Left renal cortex interstitium (tissue), 4 donors: ENCODE measurements around the gene PDS5A. TPM values are rescaled to one million over a fixed set of nuclear protein-coding genes. Genes with fewer than 3 reads are reported as not detected.
"Not testable (repeated sequence)": the region's sequence is repeated elsewhere in the genome, so short reads cannot be mapped to it uniquely, and the experiment has no call there.

Experiments
- DNase-seq, 4 donors: peaks; one replicate each; pipeline ENCODE4 v3.0.0-alpha.2; 2013; ENCODE audit warnings: low read depth in 4 of 4, low spot score in 2 of 4, missing footprints in 1 of 4
- polyA plus RNA-seq, 4 donors: library from polyadenylated mRNA; unstranded; fragments of 120-200 nt; gene quantifications; one replicate each; pipeline ENCODE4 v1.2.1, GENCODE V29; 2013; ENCODE audit not compliant: insufficient read length in 4 of 4

The PDS5A gene, protein sequence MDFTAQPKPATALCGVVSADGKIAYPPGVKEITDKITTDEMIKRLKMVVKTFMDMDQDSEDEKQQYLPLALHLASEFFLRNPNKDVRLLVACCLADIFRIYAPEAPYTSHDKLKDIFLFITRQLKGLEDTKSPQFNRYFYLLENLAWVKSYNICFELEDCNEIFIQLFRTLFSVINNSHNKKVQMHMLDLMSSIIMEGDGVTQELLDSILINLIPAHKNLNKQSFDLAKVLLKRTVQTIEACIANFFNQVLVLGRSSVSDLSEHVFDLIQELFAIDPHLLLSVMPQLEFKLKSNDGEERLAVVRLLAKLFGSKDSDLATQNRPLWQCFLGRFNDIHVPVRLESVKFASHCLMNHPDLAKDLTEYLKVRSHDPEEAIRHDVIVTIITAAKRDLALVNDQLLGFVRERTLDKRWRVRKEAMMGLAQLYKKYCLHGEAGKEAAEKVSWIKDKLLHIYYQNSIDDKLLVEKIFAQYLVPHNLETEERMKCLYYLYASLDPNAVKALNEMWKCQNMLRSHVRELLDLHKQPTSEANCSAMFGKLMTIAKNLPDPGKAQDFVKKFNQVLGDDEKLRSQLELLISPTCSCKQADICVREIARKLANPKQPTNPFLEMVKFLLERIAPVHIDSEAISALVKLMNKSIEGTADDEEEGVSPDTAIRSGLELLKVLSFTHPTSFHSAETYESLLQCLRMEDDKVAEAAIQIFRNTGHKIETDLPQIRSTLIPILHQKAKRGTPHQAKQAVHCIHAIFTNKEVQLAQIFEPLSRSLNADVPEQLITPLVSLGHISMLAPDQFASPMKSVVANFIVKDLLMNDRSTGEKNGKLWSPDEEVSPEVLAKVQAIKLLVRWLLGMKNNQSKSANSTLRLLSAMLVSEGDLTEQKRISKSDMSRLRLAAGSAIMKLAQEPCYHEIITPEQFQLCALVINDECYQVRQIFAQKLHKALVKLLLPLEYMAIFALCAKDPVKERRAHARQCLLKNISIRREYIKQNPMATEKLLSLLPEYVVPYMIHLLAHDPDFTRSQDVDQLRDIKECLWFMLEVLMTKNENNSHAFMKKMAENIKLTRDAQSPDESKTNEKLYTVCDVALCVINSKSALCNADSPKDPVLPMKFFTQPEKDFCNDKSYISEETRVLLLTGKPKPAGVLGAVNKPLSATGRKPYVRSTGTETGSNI (N-terminal part only)
- polyA plus RNA-seq, result 10 to 100 TPM; 60.3 to 74.9 (median 64.3) TPM

GRCh38 chr4:39977489-39978377 lies at the start of gene PDS5A:
Gene PDS5A, minus strand, starts transcription at chr4:39977911. Its CDS starts 1,334 bp downstream, at chr4:39976577.
- DNase-seq, result peak; percentile 73 to 87 (median 79)

DNA sequence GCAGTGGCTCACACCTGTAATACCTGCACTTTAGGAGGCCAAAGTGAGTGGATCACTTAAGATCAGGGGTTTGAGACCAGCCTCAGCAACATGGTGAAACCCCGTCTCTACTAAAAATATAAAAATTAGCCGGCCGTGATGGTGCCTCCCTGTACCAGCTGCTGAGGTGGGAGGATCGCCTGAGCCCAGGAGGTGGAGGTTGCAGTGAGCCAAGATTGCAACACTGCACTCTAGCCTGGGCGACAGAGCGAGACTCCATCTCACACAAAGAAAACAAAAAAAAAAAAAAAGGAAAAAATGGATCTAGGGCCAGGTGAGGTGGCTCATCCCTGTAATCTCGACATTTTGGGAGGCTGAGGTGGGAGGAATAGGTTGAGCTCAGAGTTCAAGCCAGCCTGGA lies 46.3 kb upstream of the PDS5A start:
- not testable (repeated sequence) for DNase-seq

GRCh38 chr4:40021116-40021515 lies 43.4 kb upstream of the PDS5A start:
- DNase-seq, result not testable (repeated sequence)

DNA sequence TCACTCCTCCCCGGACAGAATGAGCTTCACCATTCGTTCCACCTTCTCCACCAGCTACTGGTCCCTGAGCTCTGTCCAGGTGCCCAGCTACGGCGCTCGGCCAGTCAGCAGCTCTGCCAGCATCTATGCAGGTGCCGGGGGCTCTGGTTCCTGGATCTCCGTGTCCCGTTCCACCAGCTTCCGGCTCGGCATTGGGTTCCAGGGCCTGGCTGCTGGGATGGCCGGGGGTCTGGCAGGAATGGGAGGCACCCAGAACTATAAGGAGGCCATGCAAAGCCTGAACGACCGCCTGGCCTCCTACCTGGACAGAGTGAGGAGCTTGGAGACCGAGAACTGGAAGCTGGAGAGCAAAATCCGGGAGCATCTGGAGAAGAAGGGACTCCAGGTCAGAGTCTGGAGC lies 42.5 kb upstream of the PDS5A start:
- no peak for DNase-seq

DNA sequence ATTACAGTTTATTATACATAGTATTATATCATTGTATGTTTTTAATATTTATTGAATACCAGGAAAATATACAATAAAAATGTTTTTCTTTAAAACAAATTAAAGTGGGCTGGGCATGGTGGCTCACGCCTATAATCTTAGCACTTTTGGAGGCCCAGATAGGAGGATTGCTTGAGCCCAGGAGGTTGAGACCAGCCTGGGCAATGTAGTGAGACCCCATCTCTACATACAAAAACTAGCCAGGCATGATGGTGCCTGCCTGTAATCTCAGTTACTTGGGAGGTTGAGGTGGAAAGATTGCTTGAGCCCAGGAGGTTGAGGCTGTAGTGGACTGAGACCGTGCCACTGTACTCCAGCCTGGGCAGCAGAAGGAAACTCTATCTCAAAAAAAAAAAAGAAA lies 38.3 kb upstream of the PDS5A start:
- DNase-seq, result no peak

DNA sequence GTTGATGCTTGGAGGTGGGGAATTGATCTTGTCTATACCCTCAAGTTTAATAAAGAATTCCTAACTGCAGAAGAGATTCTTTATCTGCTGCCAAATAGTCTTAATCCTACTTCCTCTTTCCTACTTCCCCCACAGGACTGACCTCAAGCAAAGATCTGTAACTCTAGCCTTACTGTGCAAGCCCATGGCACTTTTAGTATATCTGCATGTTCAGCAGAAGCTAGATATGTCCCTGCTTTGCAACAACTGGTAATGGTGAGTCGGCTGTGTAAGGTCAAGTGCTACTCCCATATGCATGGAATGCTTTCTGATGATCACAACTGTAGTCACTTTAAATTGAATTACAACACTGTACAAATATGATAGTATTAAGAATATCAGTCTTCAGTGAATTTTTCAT lies 26.3 kb upstream of the PDS5A start:
- no peak for DNase-seq

DNA sequence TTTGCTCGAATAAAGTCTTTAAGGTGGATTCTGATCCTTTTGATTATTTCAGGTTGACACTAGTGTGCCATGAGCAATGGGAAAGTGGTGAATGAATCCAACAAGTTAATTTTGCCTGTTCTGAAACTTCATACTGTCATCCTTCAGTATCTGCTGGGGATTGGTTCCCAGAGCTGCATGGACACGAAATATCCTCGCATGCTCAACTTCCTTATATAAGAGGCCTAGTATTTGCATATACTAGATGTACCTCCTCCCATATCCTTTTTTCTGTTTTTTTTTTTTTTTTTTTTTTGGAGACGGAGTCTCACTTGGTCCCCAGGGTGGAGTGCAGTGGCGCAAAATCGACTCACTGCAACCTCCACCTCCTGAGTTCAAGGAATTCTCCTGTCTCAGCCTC lies 23.0 kb upstream of the PDS5A start:
- DNase-seq, result no peak

DNA sequence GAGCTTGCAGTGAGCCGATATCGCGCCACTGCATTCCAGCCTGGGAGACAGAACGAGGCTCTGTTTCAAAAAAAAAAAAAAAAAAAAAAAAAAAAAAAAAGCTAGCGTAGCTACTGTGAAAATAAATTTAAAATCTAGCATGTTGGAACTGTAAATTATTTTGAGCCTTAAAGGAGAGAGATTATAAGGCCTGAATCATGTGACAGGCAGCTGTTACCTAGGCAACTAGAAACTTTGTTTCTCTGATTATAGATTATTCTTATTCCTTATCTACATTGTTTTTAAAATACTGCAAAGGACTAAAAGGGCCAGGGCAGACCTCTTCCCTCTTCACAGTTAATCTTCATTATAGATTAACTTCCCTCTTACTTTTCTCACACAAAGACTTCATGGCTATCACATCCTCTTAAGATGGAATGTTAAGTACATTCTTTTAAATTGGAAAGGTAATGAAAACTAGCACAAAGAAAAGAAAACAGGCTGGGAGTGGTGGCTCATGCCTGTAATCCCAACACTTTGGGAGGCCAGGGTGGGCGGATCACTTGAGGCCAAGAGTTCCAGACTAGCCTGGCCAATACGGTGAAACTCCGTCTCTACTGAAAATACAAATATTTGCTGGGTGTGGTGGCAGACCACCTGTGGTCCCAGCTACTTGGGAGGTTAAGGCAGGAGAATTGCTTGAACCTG lies 21.1 kb upstream of the PDS5A start:
- DNase-seq, result no peak

GRCh38 chr4:39996811-39997210 lies 19.1 kb upstream of the PDS5A start:
- no peak for DNase-seq

- no peak for DNase-seq
These were observed 16.7 kb upstream of the PDS5A start for GRCh38 chr4:39994406-39994805.

DNA sequence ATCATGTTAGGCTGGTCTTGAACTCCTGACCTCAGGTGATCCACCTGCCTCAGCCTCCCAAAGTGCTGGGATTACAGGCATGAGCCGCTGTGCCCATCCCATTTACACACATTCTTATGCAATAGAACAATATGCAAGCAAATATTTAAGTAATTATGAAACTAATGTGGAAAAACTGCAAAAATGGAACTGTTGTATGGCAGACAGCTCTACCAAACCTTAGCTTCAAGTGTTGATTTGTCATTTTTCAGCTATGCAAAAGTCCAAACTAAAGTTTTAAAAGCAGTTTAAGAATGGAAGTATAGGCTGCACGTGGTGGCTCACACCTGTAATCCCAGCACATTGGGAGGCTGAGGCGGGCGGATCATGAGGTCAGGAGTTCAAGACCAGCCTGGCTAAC lies 11.7 kb upstream of the PDS5A start:
- not testable (repeated sequence) for DNase-seq

GRCh38 chr4:39987485-39987884 lies 9.8 kb upstream of the PDS5A start:
- no peak for DNase-seq

- no peak for DNase-seq
These were observed 1.2 kb upstream of the PDS5A start for GRCh38 chr4:39978904-39979303.

- no peak for DNase-seq
These were observed 666 bp upstream of the PDS5A start for GRCh38 chr4:39978378-39978775.

GRCh38 chr4:39976945-39977488 lies 694 bp downstream of the PDS5A start:
- DNase-seq, result peak in 2 of 4 donors; percentile 24 to 48

- peak; percentile 72 to 87 (median 80) for DNase-seq
These were observed 1.4 kb downstream of the PDS5A start for GRCh38 chr4:39976141-39976944.

DNA sequence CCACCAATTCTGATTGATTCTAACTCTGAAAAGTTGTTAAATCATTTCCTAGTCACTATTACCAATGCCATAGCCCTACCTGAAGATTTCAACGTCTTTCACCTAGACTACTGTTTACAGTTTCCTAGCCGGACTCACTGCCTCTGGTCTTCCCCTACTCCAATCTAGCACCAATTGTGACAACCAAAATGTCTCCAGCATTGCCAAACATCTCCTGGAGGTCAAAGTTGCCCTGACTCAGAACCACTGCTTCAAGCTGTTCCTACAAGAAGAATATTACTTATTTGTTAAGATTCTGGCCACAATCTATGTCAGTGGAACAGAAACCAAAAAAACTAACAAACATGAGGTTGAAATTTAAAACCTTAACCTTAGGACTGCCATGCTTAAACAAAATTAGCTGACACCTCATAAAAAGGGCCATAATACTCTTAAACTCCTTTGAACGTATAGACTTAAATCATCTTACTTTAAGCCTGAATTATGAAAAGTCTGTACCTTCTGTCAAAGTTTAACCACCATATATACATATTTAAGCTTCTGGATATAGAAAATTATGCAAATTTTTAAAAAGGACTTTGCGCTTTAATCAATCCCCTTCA lies 2.1 kb downstream of the PDS5A start:
- no peak for DNase-seq

DNA sequence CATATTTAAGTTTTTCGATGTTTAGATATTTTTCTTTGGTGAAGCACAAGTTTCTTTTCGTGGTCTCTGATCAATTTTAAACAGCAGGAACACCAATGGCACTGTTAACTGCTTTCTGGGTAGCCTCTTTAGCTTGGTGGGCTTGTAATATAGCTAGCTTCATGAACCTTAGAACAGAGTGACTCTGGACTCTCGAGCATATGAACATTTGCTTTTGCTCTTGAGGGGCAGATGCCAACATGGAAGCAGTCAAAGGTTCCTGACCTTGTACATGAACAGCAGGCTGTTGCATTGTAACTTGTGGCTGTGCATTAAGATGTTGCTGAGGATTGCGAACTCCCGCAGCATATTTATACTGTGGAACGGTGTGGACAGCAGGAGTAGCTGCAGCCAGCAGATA lies 4.7 kb downstream of the PDS5A start:
- DNase-seq, result not testable (repeated sequence)
